Lung (tissue), 12 donors: ENCODE results near the gene A3GALT2. TPM values are rescaled to one million over a fixed set of nuclear protein-coding genes. Genes with fewer than 3 reads are reported as not detected.

Experiments
- ATAC-seq: fragments of 200-7000 bp; cut with Tn5 transposase; one replicate; pipeline ENCODE4 v1.9.1; 2020; ENCODE audit warnings: moderate number of reproducible peaks; ENCODE audit not compliant: insufficient read depth, low FRiP score
- DNase-seq, 3 donors: peaks; one replicate each; pipeline ENCODE4 v3.0.0-alpha.2; 2013 to 2017
- H3K27ac ChIP-seq, 2 donors: one replicate each; pipeline ENCODE4 v1.5.1; 2013; ENCODE audit warnings: mild to moderate bottlenecking in 2 of 2, moderate library complexity in 2 of 2, control low read depth in 1 of 2, inconsistent platforms in 1 of 2, low read depth in 1 of 2, low read length in 1 of 2
- H3K27me3 ChIP-seq, 3 donors: one replicate each; pipeline ENCODE4 v1.5.1; 2013; ENCODE audit warnings: low read length in 2 of 3; ENCODE audit not compliant: control insufficient read depth in 3 of 3, insufficient read depth in 3 of 3
- H3K36me3 ChIP-seq, 4 donors: one replicate each; pipeline ENCODE4 v1.5.1; 2013; ENCODE audit warnings: low read length in 4 of 4, mild to moderate bottlenecking in 1 of 4, moderate library complexity in 1 of 4; ENCODE audit not compliant: control insufficient read depth in 4 of 4, insufficient read depth in 4 of 4
- H3K4me1 ChIP-seq, 5 donors: one replicate each; pipeline ENCODE4 v1.5.1; 2013; ENCODE audit warnings: low read length in 5 of 5, mild to moderate bottlenecking in 2 of 5, moderate library complexity in 1 of 5; ENCODE audit not compliant: control insufficient read depth in 5 of 5, insufficient read depth in 5 of 5
- H3K4me3 ChIP-seq: one replicate; pipeline ENCODE4 v1.5.1; 2013; ENCODE audit warnings: mild to moderate bottlenecking, control low read depth, moderate library complexity
- H3K9ac ChIP-seq, 2 donors: one replicate each; pipeline ENCODE4 v1.5.1; 2013; ENCODE audit warnings: low read length in 2 of 2, control low read depth in 1 of 2; ENCODE audit not compliant: insufficient read depth in 1 of 2
- H3K9me3 ChIP-seq, 4 donors: one replicate each; pipeline ENCODE4 v1.5.1; 2013; ENCODE audit warnings: low read length in 3 of 4, mild to moderate bottlenecking in 1 of 4, moderate library complexity in 1 of 4; ENCODE audit not compliant: control insufficient read depth in 4 of 4, insufficient read depth in 3 of 4
- WGBS, 2 donors: extraction: QIAGEN DNeasy Blood & Tissue Kit; methylation state at CpG; one replicate each; pipeline ENCODE4 v1.1.7; 2013; 5-methylcytosine and 5-hydroxymethylcytosine counted together
- polyA plus RNA-seq, 2 donors: library from polyadenylated mRNA; stranded (reverse); fragments of 200-250 nt; gene quantifications; one replicate each; pipeline ENCODE4 v1.2.1, GENCODE V29; 2013
- total RNA-seq, 2 donors: library from RNA; depleted of rRNA in 1 of 2; stranded (reverse); fragments of >200 nt in 1 of 2; gene quantifications; one replicate each; pipeline ENCODE4 v1.2.1, GENCODE V29; 2014 to 2021
- TF ChIP-seq, protein P1 (sequence below): IDR thresholded peaks from 2 replicates; pipeline ENCODE4 v1.5.1; 2012; ENCODE audit warnings: mild to moderate bottlenecking; ENCODE audit errors: control extremely low read depth, extremely low read depth
- donor health status: control.
- donor health status: control.
- donor health status: Bipolar disorder and iron deficiency.
- donor health status: healthy.
- donor health status: DM: yes; HTN: yes; CAD: no.

A3GALT2 gene
- total and polyA plus RNA-seq, 4 donors = 0.07 to 0.28 TPM; not detected in 2

DNA sequence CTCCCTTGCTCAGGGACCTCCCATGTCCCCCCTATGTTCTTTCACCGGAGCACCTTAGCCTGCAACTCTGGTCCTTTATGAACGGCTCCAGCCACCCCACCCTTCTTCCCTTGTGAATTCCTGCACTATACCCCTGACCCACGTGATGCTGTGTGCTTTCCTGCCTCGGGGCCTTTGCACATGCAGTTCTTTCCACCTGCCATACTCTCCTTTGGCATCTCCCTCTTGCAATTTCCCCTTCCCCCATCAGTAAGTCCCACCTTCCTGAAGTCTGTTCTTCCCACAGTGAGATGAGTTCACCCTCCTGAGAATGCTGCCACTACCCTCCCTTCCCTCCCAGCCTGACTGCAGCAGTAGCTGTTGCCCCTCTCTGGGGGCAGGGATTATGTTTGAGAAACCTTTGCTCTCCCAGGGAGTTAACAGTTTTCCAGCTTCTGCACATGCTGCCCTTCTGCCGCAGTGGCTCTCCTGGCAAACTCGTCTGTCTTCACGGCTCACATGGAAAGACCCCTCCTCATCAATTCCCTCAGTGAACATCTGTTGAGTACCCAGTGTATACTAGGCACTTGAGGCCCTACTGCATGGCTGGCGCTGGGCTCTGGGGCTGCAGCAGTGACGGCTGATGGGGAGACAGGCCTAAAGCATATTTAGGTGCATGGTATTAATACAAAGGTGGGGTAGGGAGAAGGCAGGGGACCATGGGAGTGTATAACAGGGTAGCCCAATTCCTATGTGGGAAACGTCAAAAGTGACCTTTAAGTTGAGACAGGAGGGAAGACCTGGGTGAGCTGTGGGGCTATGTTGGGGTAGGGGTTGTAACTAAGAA, 54.9 kb downstream of the A3GALT2 start:
- peaks cover 0 to 24% (median 11%) of the 10 kb centered on the region in 4 donors for H3K36me3 ChIP-seq
- no peaks in the 10 kb centered on the region for H3K27me3 ChIP-seq
- no peak overlapping the region for H3K9ac ChIP-seq
- DNase-seq = no peak
- 87 to 92% methylated on average over 10 of the region's 10 CpGs for WGBS, 2 donors
- no peak overlapping the region for H3K4me3 ChIP-seq
- no peaks in the 10 kb centered on the region for H3K9me3 ChIP-seq
- peaks cover 3 to 26% (median 4%) of the 10 kb centered on the region in 5 donors for H3K4me1 ChIP-seq
- ATAC-seq = no peak
- no peak overlapping the region for H3K27ac ChIP-seq
- TF ChIP-seq, protein P1, sequence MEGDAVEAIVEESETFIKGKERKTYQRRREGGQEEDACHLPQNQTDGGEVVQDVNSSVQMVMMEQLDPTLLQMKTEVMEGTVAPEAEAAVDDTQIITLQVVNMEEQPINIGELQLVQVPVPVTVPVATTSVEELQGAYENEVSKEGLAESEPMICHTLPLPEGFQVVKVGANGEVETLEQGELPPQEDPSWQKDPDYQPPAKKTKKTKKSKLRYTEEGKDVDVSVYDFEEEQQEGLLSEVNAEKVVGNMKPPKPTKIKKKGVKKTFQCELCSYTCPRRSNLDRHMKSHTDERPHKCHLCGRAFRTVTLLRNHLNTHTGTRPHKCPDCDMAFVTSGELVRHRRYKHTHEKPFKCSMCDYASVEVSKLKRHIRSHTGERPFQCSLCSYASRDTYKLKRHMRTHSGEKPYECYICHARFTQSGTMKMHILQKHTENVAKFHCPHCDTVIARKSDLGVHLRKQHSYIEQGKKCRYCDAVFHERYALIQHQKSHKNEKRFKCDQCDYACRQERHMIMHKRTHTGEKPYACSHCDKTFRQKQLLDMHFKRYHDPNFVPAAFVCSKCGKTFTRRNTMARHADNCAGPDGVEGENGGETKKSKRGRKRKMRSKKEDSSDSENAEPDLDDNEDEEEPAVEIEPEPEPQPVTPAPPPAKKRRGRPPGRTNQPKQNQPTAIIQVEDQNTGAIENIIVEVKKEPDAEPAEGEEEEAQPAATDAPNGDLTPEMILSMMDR = no peak

DNA sequence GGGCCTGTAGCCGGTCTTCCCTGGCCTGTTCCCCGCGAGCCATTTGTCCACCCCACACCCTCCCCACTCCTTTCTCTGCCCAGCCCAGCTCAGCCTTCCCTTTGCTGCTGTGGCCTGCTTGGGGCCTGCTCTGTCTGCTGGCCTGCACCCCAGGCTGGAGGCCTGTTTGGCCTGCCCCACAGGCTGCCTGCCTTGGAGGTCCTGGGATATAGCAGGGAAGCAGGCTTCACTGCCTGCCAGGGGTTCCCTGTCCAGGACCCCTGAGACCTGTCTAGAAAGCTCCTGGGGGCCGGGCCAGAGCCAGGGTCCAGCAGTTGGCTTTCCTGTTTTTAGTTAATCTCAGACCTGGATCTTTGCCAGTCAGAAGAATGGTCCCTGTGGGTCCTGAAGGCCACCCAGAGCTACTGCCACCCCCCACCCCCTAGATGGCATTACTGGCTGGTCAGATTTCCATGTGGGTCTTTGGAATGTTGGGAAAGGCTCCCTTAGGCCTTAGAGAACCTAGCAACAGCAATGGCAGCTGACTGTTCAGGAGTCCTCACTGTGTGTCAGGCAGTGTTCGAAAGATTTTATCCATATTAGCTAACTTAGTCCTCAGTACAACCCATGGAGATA, 56.9 kb downstream of the A3GALT2 start:
- H3K27me3 ChIP-seq = no peaks in the 10 kb centered on the region
- no peak overlapping the region for H3K4me3 ChIP-seq
- H3K27ac ChIP-seq = no peak overlapping the region
- H3K4me1 ChIP-seq = peaks cover 9 to 27% (median 11%) of the 10 kb centered on the region in 5 donors
- 85% methylated on average over 5 of the region's 5 CpGs for WGBS, 2 donors
- TF ChIP-seq, protein P1 = no peak
- no peaks in the 10 kb centered on the region for H3K9me3 ChIP-seq
- no peak for ATAC-seq
- no peak for DNase-seq
- no peak overlapping the region for H3K9ac ChIP-seq
- H3K36me3 ChIP-seq = peaks cover 0 to 23% (median 8%) of the 10 kb centered on the region in 4 donors

DNA sequence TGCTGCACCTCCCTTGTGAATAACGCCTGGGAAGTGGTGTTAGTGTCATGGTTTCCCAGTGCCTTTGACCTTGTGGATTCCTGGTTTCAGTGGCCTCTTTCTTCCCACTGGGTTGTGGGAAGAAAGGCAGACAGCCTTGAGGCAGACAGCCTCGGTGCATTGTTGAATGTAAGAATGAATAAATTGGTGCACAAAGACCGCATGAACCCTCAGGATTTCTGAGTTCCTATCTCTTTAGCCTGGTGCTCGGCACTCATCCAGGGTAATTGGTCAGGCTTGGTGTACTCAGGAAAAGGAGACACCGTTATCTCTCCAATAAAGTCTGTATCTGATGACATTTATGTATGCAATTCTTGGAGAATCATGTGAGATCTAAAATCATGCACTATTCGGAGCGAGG, 59.6 kb downstream of the A3GALT2 start:
- Histone ChIP-seq H3K9me3 (no peaks in the 10 kb centered on the region), H3K4me3 (no peak overlapping the region), H3K9ac (no peak overlapping the region), H3K4me1 (peaks cover 12 to 30% (median 26%) of the 10 kb centered on the region in 5 donors), H3K27me3 (no peaks in the 10 kb centered on the region), H3K27ac (peak overlapping the region in 1 of 2 donors; percentile 9), H3K36me3 (peaks cover 0 to 14% (median 7%) of the 10 kb centered on the region in 4 donors)
- 77 to 83% methylated on average over 7 of the region's 7 CpGs for WGBS, 2 donors
- TF ChIP-seq, protein P1 = no peak
- DNase-seq = no peak
- ATAC-seq = no peak
